H1 (cell line): ENCODE data around the gene C9orf43. TPM values are rescaled to one million over a fixed set of nuclear protein-coding genes. Genes with fewer than 3 reads are reported as not detected.

ENCODE experiments used
- CTCF ChIA-PET: fragments of 300-600 bp; sonication (Branson Sonifier 250); formaldehyde crosslinking; loops from one replicate; lab custom pipeline; 2021; ENCODE audit not compliant: partially characterized antibody; lab: Charles Lee
- POLR2A ChIA-PET: fragments of 300-600 bp; sonication (Branson Sonifier 250); formaldehyde crosslinking; loops from one replicate; lab custom pipeline; 2021; ENCODE audit warnings: inconsistent platforms; ENCODE audit not compliant: partially characterized antibody; lab: Charles Lee
- DNase-seq, 2 experiments: peaks; one replicate each; pipeline versions ENCODE4 v3.0.0 to v3.0.0-alpha.2; 2010 to 2022; ENCODE audit warnings: low spot score in 2 of 2, low read depth in 1 of 2, mixed read lengths in 1 of 2
- FAIRE-seq: peaks from 2 replicates; lab custom pipeline; 2011; peaks lifted over from hg19 to GRCh38; lab: Jason Lieb, UNC
- H2AFZ ChIP-seq: 2 replicates; pipeline ENCODE4 v1.8.1; 2012; ENCODE audit warnings: low read length, inconsistent platforms
- H2AK5ac ChIP-seq: 2 replicates; pipeline ENCODE4 v1.6.1; 2013; ENCODE audit warnings: low read depth, low read length
- H2BK120ac ChIP-seq: replicated peaks from 2 replicates; pipeline ENCODE3; 2013; ENCODE audit warnings: low read depth, low read length, inconsistent platforms
- H2BK12ac ChIP-seq: 2 replicates; pipeline ENCODE4 v1.6.1; 2013; ENCODE audit warnings: low read depth, low read length
- H2BK15ac ChIP-seq: 2 replicates; pipeline ENCODE4 v1.6.1; 2013; ENCODE audit warnings: low read length
- H2BK20ac ChIP-seq: 2 replicates; pipeline ENCODE4 v1.6.1; 2013; ENCODE audit warnings: low read length
- H2BK5ac ChIP-seq: 2 replicates; pipeline ENCODE4 v1.6.1; 2013; ENCODE audit warnings: low read depth, low read length
- H3K14ac ChIP-seq: 2 replicates; pipeline ENCODE4 v1.6.1; 2013; ENCODE audit warnings: inconsistent platforms; ENCODE audit not compliant: insufficient read length
- H3K18ac ChIP-seq: 2 replicates; pipeline ENCODE4 v1.6.1; 2013; ENCODE audit warnings: low read length; ENCODE audit errors: extremely low read depth
- H3K23ac ChIP-seq: 2 replicates; pipeline ENCODE4 v1.6.1; 2013; ENCODE audit warnings: inconsistent platforms; ENCODE audit not compliant: insufficient read length
- H3K23me2 ChIP-seq: 2 replicates; pipeline ENCODE4 v1.6.1; 2013; ENCODE audit warnings: low read depth, low read length
- H3K27ac ChIP-seq: 2 replicates; pipeline ENCODE4 v1.6.1; 2011; ENCODE audit warnings: low read depth, low read length, inconsistent platforms
- H3K27me3 ChIP-seq, 4 experiments: replicated peaks in 1 of 4; 1 replicate in 1 of 4; 2 replicates in 3 of 4; pipeline versions ENCODE4 v1.6.1 to v1.8.1; 2011 to 2013; ENCODE audit warnings: low read length in 3 of 4, mild to moderate bottlenecking in 3 of 4, inconsistent platforms in 2 of 4, mixed read lengths in 2 of 4, moderate library complexity in 1 of 4; ENCODE audit not compliant: control insufficient read depth in 3 of 4, insufficient read depth in 3 of 4; ENCODE audit errors: extremely low read depth in 1 of 4
- H3K36me3 ChIP-seq, 4 experiments: 2 replicates each; pipeline versions ENCODE4 v1.6.1 to v1.8.1; 2011 to 2013; ENCODE audit warnings: mild to moderate bottlenecking in 4 of 4, low read length in 3 of 4, moderate library complexity in 2 of 4, control low read depth in 1 of 4, inconsistent platforms in 1 of 4; ENCODE audit not compliant: insufficient read depth in 4 of 4, control insufficient read depth in 2 of 4
- H3K4ac ChIP-seq: replicated peaks from 2 replicates; pipeline ENCODE3; 2013; ENCODE audit warnings: low read length, low read depth, mixed read lengths, inconsistent platforms; ENCODE audit not compliant: insufficient read length
- H3K4me1 ChIP-seq, 4 experiments: replicated peaks in 1 of 4; 1 replicate in 1 of 4; 2 replicates in 3 of 4; pipeline versions ENCODE4 v1.6.1 to v1.8.1; 2011 to 2013; ENCODE audit warnings: low read length in 3 of 4, inconsistent platforms in 2 of 4, mixed read lengths in 1 of 4; ENCODE audit not compliant: insufficient read depth in 4 of 4, control insufficient read depth in 3 of 4
- H3K4me2 ChIP-seq, 2 experiments: 2 replicates each; pipeline versions ENCODE4 v1.6.1 to v1.8.1; 2011 to 2013; ENCODE audit warnings: low read depth in 2 of 2, low read length in 2 of 2, control low read depth in 1 of 2, inconsistent platforms in 1 of 2, mild to moderate bottlenecking in 1 of 2; ENCODE audit not compliant: insufficient read depth in 1 of 2
- H3K4me3 ChIP-seq, 4 experiments: fragments of 200-600, 300-600 bp in 1 of 4; sonication (generic), shearing (Covaris generic), sonication (Bioruptor Twin) in 1 of 4; 2 replicates each; pipeline versions ENCODE4 v1.5.1 to v1.8.1; 2011 to 2016; ENCODE audit warnings: low read length in 4 of 4, low read depth in 3 of 4, control low read depth in 2 of 4, inconsistent platforms in 2 of 4, mild to moderate bottlenecking in 2 of 4, mixed read lengths in 1 of 4, moderate library complexity in 1 of 4; ENCODE audit not compliant: insufficient read depth in 2 of 4; ENCODE audit errors: extremely low read depth in 1 of 4
- H3K56ac ChIP-seq: replicated peaks from 2 replicates; pipeline ENCODE3; 2013; ENCODE audit warnings: low read depth, mild to moderate bottlenecking, mixed read lengths, low read length, inconsistent platforms; ENCODE audit not compliant: insufficient read length
- H3K79me1 ChIP-seq: 2 replicates; pipeline ENCODE4 v1.6.1; 2013; ENCODE audit warnings: low read depth, low read length, control low read depth
- H3K79me2 ChIP-seq, 2 experiments: 2 replicates each; pipeline versions ENCODE4 v1.6.1 to v1.8.1; 2012 to 2013; ENCODE audit warnings: low read length in 2 of 2, mild to moderate bottlenecking in 2 of 2, inconsistent platforms in 1 of 2; ENCODE audit not compliant: insufficient read depth in 2 of 2, control insufficient read depth in 1 of 2
- H3K9ac ChIP-seq, 4 experiments: replicated peaks in 1 of 4; 1 replicate in 1 of 4; 2 replicates in 3 of 4; pipeline versions ENCODE4 v1.6.1 to v1.8.1; 2011 to 2013; ENCODE audit warnings: low read depth in 3 of 4, low read length in 3 of 4, control low read depth in 2 of 4, mild to moderate bottlenecking in 2 of 4, moderate library complexity in 2 of 4, inconsistent platforms in 1 of 4; ENCODE audit errors: extremely low read depth in 1 of 4
- H3K9me3 ChIP-seq, 2 experiments: 2 replicates each; pipeline versions ENCODE4 v1.6.1 to v1.8.1; 2012 to 2013; ENCODE audit warnings: mild to moderate bottlenecking in 2 of 2, moderate library complexity in 2 of 2, control low read depth in 1 of 2, inconsistent platforms in 1 of 2, low read depth in 1 of 2, low read length in 1 of 2, mixed read lengths in 1 of 2; ENCODE audit not compliant: insufficient read depth in 2 of 2
- H4K20me1 ChIP-seq, 2 experiments: replicated peaks in 1 of 2; 2 replicates each; pipeline versions ENCODE3 to v1.8.1; 2011 to 2013; ENCODE audit warnings: inconsistent platforms in 2 of 2, low read length in 2 of 2, mild to moderate bottlenecking in 1 of 2; ENCODE audit not compliant: insufficient read depth in 2 of 2, control insufficient read depth in 1 of 2
- H4K5ac ChIP-seq: 2 replicates; pipeline ENCODE4 v1.6.1; 2013; ENCODE audit warnings: low read length, low read depth, mixed read lengths, inconsistent platforms; ENCODE audit not compliant: insufficient read length
- H4K8ac ChIP-seq: 2 replicates; pipeline ENCODE4 v1.8.0; 2013; ENCODE audit warnings: mild to moderate bottlenecking, moderate library complexity, low read length, inconsistent platforms; ENCODE audit not compliant: insufficient read depth; ENCODE audit errors: extremely low read depth
- H4K91ac ChIP-seq: replicated peaks from 2 replicates; pipeline ENCODE3; 2013; ENCODE audit warnings: low read length, mixed read lengths, inconsistent platforms; ENCODE audit not compliant: insufficient read length
- CHD2 ChIP-seq: IDR thresholded peaks from 2 replicates; pipeline ENCODE4 v1.6.1; 2012; ENCODE audit warnings: low read length, improper control_type of control experiment
- CREB1 ChIP-seq: IDR thresholded peaks from 2 replicates; pipeline ENCODE4 v1.6.1; 2012; ENCODE audit warnings: inconsistent platforms
- HDAC6 ChIP-seq: IDR thresholded peaks from one replicate; pipeline ENCODE4 v1.7.1; 2012; ENCODE audit warnings: low read depth, mild to moderate bottlenecking, inconsistent platforms, low read length, moderate library complexity
- KDM1A ChIP-seq: fragments of 200-600, 300-600 bp; sonication (generic); IDR thresholded peaks from 2 replicates; pipeline ENCODE4 v1.7.1; 2016; ENCODE audit warnings: mild to moderate bottlenecking, low read length, borderline replicate concordance
- NRF1 ChIP-seq: IDR thresholded peaks from 2 replicates; pipeline ENCODE4 v1.6.1; 2011; ENCODE audit warnings: mild to moderate bottlenecking, low read depth, low read length, improper control_type of control experiment
- PHF8 ChIP-seq: fragments of 200-600 bp; sonication (generic); conservative IDR thresholded peaks from 2 replicates; pipeline ENCODE4 v1.7.1; 2012; ENCODE audit warnings: low read depth, mild to moderate bottlenecking, inconsistent platforms, low read length, moderate library complexity
- RXRA ChIP-seq: IDR thresholded peaks from 2 replicates; pipeline ENCODE4 v1.6.1; 2011; ENCODE audit warnings: low read depth, mild to moderate bottlenecking, low read length, moderate library complexity; ENCODE audit not compliant: insufficient read depth
- SP2 ChIP-seq: IDR thresholded peaks from 2 replicates; pipeline ENCODE4 v1.6.1; 2012; ENCODE audit warnings: mild to moderate bottlenecking, low read length, inconsistent platforms
- TEAD4 ChIP-seq: IDR thresholded peaks from 2 replicates; pipeline ENCODE4 v1.6.1; 2012; ENCODE audit warnings: low read depth, low read length, inconsistent platforms, mixed read lengths
- WGBS, 2 experiments: shearing (Covaris generic) in 1 of 2; methylation state at CpG; one replicate each; pipeline versions ENCODE4 v1.1.6 to v1.1.7; 2013 to 2015; ENCODE audit warnings: low lambda C conversion rate in 2 of 2, mixed read lengths in 2 of 2, inconsistent platforms in 1 of 2, low coverage in 1 of 2, missing lambda C conversion rate in 1 of 2; ENCODE audit not compliant: insufficient replicate concordance in 2 of 2, insufficient coverage in 1 of 2, insufficient read length in 1 of 2; ENCODE audit errors: extremely low coverage in 1 of 2, missing lambda C conversion rate in 1 of 2; 5-methylcytosine and 5-hydroxymethylcytosine counted together
- polyA plus RNA-seq, 7 experiments: library from polyadenylated mRNA; depleted of rRNA in 3 of 7; stranded (reverse) in 5 of 7; unstranded in 2 of 7; fragments of >200 nt in 5 of 7; fragments of 200-250 nt in 2 of 7; gene quantifications; 1 replicate in 5 of 7; 2 replicates in 1 of 7; 4 replicates in 1 of 7; pipeline versions ENCODE4 v1.2.1 to v1.2.3, GENCODE V29; 2011 to 2013; ENCODE audit warnings: missing spikeins in 2 of 7, mixed read lengths in 2 of 7
- total RNA-seq: library from RNA; stranded (reverse); fragmentation: NEBNext Ultra II Directional; extraction: Animal tissue kit (Norgen Biotek cat#: 25700); gene quantifications from 2 replicates; pipeline ENCODE4 v1.2.1, GENCODE V29; 2021

C9orf43 gene
- total and polyA plus RNA-seq, 2 of the 8 experiments (the other 6 are each of a cell fraction or from before 2014, with no cell fraction given): 0.35 to 0.52 TPM

DNA sequence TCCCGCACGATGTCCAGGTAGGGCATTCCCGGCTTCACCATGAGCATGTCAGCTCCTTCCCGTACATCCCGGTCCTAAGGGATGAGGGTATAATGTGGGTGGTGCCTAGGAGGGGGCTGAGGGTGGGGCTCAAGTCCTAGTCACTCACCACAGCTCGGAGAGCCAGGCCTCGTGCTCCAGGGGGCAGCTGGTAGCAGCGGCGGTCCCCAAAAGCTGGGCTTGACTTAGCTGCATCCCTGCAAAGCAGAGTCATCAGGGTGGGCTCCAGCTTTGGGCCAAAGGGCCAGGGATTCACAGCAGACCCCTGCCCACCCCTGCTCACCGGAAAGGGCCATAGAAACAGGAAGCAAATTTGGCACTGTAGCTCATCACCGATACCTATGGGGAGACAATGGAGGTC lies 21.1 kb upstream of the C9orf43 start:
- FAIRE-seq: no peak
- 95% methylated on average over 11 of the region's 11 CpGs; no CpG with 5 or more reads in 1 of the 2 experiments for WGBS, 2 experiments
- POLR2A ChIA-PET: no interaction called here
- TF ChIP-seq SP2 (no peak), CREB1 (no peak), RXRA (no peak), HDAC6 (no peak), PHF8 (no peak), NRF1 (no peak), CHD2 (no peak), KDM1A (no peak), TEAD4 (no peak)

More for the DNA sequence above, 21.1 kb upstream of the C9orf43 start:
- no peak overlapping the region for H3K4me2 ChIP-seq
- H3K56ac ChIP-seq: no peak overlapping the region
- no peak overlapping the region for H2BK12ac ChIP-seq
- H3K4me1 ChIP-seq: no peaks in the 10 kb centered on the region
- H3K18ac ChIP-seq: no peak overlapping the region
- no peak overlapping the region for H2BK5ac ChIP-seq
- peaks cover 0 to 2% of the 10 kb centered on the region in 2 experiments for H4K20me1 ChIP-seq
- H2BK20ac ChIP-seq: no peak overlapping the region
- no peaks in the 10 kb centered on the region for H3K23me2 ChIP-seq
- no peak overlapping the region for H2AK5ac ChIP-seq
- no peaks in the 10 kb centered on the region for H3K9me3 ChIP-seq
- H3K14ac ChIP-seq: no peak overlapping the region
- H2BK15ac ChIP-seq: no peak overlapping the region
- no peak overlapping the region for H2BK120ac ChIP-seq
- peaks cover 0 to 12% (median 5%) of the 10 kb centered on the region in 4 experiments; a peak in 5 of 8 replicates for H3K36me3 ChIP-seq
- H4K8ac ChIP-seq: no peak overlapping the region
- no peaks in the 10 kb centered on the region for H3K79me1 ChIP-seq
- no peak overlapping the region for H3K9ac ChIP-seq
- no peak overlapping the region for H3K27ac ChIP-seq
- CTCF ChIA-PET: interaction anchor here (0.6 to 1.6 kb wide), 3 partner anchors 9 to 13 kb away, joined by 3 read pairs; no protein-coding TSS in a partner anchor
- no peak overlapping the region for H3K4ac ChIP-seq
- H4K91ac ChIP-seq: no peak overlapping the region
- no peaks in the 10 kb centered on the region for H3K79me2 ChIP-seq
- H3K23ac ChIP-seq: no peak overlapping the region
- no peak overlapping the region for H3K4me3 ChIP-seq
- no peak overlapping the region for H2AFZ ChIP-seq
- no peaks in the 10 kb centered on the region for H3K27me3 ChIP-seq
- DNase-seq: no peak
- no peak overlapping the region for H4K5ac ChIP-seq
